ENCODE data around the gene TSNAXIP1.

The TSNAXIP1 gene

DNA sequence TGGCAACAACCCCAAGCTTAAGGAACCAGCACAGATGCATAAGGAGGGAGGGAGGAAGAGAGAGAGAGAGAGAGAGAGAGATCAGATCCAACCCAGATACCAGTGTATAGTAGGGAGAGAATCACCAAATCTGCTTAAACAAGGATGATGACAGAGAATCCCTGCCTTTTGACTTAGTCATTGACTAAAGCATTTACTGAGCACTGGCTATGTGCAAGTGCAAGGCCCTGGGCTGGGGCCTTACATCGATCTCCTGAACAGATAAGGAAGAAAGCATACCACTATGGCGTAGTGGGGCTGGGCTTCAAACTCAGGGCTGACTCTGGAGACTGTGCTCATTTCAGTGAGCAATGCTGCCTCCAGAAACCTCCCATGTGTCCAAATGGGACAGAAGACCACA is 15.8 kb downstream of the TSNAXIP1 start:
- no peaks in the 10 kb centered on the region for H3K9me3 ChIP-seq (replicated peaks; ENCODE audit: insufficient read depth, low read length)
- H3K9ac ChIP-seq (ENCODE audit: low read length): no peak overlapping the region
- H3K27ac ChIP-seq (ENCODE audit: low read length): no peak overlapping the region
- H3F3A ChIP-seq (ENCODE audit: insufficient read depth, low read length): no peaks in the 10 kb centered on the region
- no peak overlapping the region for H2AFZ ChIP-seq (ENCODE audit: low read length)
- no peak for DNase-seq
- H3K9me2 ChIP-seq (replicated peaks; ENCODE audit: insufficient read depth, low read length): no peaks in the 10 kb centered on the region
- no peaks in the 10 kb centered on the region for H3K79me2 ChIP-seq (ENCODE audit: low read length)
- H3K4me3 ChIP-seq (ENCODE audit: low read length): no peak overlapping the region
- H3K36me3 ChIP-seq (replicated peaks; ENCODE audit: insufficient read depth, low read length): no peaks in the 10 kb centered on the region
- no peaks in the 10 kb centered on the region for H3K4me1 ChIP-seq (ENCODE audit: low read length)
- H3K27me3 ChIP-seq (replicated peaks; ENCODE audit: insufficient read depth, low read length): no peaks in the 10 kb centered on the region
- TF ChIP-seq, protein P1, sequence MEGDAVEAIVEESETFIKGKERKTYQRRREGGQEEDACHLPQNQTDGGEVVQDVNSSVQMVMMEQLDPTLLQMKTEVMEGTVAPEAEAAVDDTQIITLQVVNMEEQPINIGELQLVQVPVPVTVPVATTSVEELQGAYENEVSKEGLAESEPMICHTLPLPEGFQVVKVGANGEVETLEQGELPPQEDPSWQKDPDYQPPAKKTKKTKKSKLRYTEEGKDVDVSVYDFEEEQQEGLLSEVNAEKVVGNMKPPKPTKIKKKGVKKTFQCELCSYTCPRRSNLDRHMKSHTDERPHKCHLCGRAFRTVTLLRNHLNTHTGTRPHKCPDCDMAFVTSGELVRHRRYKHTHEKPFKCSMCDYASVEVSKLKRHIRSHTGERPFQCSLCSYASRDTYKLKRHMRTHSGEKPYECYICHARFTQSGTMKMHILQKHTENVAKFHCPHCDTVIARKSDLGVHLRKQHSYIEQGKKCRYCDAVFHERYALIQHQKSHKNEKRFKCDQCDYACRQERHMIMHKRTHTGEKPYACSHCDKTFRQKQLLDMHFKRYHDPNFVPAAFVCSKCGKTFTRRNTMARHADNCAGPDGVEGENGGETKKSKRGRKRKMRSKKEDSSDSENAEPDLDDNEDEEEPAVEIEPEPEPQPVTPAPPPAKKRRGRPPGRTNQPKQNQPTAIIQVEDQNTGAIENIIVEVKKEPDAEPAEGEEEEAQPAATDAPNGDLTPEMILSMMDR (IDR thresholded peaks at IDR 0.05; ENCODE audit: low read length): no peak
- TF ChIP-seq EZH2 (optimal IDR thresholded peaks at IDR 0.05; ENCODE audit: low read depth, low read length) (no peak), EZH2phosphoT487 (IDR thresholded peaks at IDR 0.05; ENCODE audit: low read length) (no peak)
- H3K4me2 ChIP-seq (ENCODE audit: low read depth, low read length): no peak overlapping the region
- H4K20me1 ChIP-seq (ENCODE audit: insufficient read depth, low read length): no peaks in the 10 kb centered on the region

DNA sequence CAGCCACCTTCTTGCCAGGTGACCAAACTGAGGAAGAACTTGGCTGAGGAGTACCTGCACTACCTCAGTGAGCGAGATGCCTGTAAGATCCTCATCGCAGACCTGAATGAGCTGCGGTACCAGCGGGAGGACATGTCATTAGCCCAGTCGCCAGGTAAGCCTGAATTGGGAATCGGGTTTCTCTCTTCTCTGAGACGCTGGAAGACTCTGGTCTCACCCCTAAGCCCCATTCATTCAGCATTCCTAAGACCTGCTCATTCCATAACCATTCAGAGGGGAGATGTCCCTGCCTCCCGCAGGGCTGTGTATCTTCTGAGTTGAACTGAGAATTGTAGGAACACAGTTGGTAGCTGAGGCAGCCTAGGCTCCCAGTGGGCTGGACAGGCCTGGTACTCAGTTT is 18.4 kb downstream of the TSNAXIP1 start:
- Histone ChIP-seq H3K9ac (ENCODE audit: low read length) (no peak overlapping the region), H3K36me3 (replicated peaks; ENCODE audit: insufficient read depth, low read length) (no peaks in the 10 kb centered on the region)

DNA sequence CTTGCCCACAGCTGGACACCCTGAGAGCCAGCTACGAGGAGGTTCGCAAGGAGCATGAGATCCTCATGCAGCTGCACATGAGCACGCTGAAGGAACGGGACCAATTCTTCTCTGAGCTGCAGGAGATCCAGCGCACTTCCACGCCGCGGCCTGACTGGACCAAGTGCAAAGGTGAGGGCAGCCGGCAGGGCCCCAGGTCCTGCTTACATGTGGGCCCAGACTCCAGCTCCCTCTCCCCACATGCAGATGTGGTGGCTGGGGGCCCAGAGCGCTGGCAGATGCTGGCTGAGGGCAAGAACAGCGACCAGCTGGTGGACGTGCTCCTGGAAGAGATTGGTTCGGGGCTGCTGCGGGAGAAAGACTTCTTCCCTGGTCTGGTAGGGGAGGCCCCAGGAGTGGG is 19.2 kb downstream of the TSNAXIP1 start:
- DNase-seq: no peak
- H3K4me1 ChIP-seq (ENCODE audit: low read length): no peaks in the 10 kb centered on the region
- no peaks in the 10 kb centered on the region for H4K20me1 ChIP-seq (ENCODE audit: insufficient read depth, low read length)
- H3K4me3 ChIP-seq (ENCODE audit: low read length): no peak overlapping the region
- no peaks in the 10 kb centered on the region for H3F3A ChIP-seq (ENCODE audit: insufficient read depth, low read length)
- H3K9me3 ChIP-seq (replicated peaks; ENCODE audit: insufficient read depth, low read length): no peaks in the 10 kb centered on the region
- no peaks in the 10 kb centered on the region for H3K27me3 ChIP-seq (replicated peaks; ENCODE audit: insufficient read depth, low read length)
- H3K9ac ChIP-seq (ENCODE audit: low read length): no peak overlapping the region
- TF ChIP-seq EZH2 (optimal IDR thresholded peaks at IDR 0.05; ENCODE audit: low read depth, low read length): no peak
- TF ChIP-seq, protein P1 (IDR thresholded peaks at IDR 0.05; ENCODE audit: low read length): no peak
- no peak for TF ChIP-seq EZH2phosphoT487 (IDR thresholded peaks at IDR 0.05; ENCODE audit: low read length)
- H3K36me3 ChIP-seq (replicated peaks; ENCODE audit: insufficient read depth, low read length): no peaks in the 10 kb centered on the region
- H3K79me2 ChIP-seq (ENCODE audit: low read length): no peaks in the 10 kb centered on the region
- H2AFZ ChIP-seq (ENCODE audit: low read length): no peak overlapping the region
- no peak overlapping the region for H3K27ac ChIP-seq (ENCODE audit: low read length)
- no peak overlapping the region for H3K4me2 ChIP-seq (ENCODE audit: low read depth, low read length)
- no peaks in the 10 kb centered on the region for H3K9me2 ChIP-seq (replicated peaks; ENCODE audit: insufficient read depth, low read length)

More for the DNA sequence above, 18.4 kb downstream of the TSNAXIP1 start:
- Histone ChIP-seq H4K20me1 (ENCODE audit: insufficient read depth, low read length) (no peaks in the 10 kb centered on the region), H2AFZ (ENCODE audit: low read length) (no peak overlapping the region), H3K4me1 (ENCODE audit: low read length) (no peaks in the 10 kb centered on the region), H3F3A (ENCODE audit: insufficient read depth, low read length) (no peaks in the 10 kb centered on the region), H3K9me3 (replicated peaks; ENCODE audit: insufficient read depth, low read length) (no peaks in the 10 kb centered on the region), H3K79me2 (ENCODE audit: low read length) (no peaks in the 10 kb centered on the region), H3K4me3 (ENCODE audit: low read length) (no peak overlapping the region), H3K9me2 (replicated peaks; ENCODE audit: insufficient read depth, low read length) (no peaks in the 10 kb centered on the region), H3K27ac (ENCODE audit: low read length) (no peak overlapping the region), H3K4me2 (ENCODE audit: low read depth, low read length) (no peak overlapping the region), H3K27me3 (replicated peaks; ENCODE audit: insufficient read depth, low read length) (no peaks in the 10 kb centered on the region)
- DNase-seq: no peak
- TF ChIP-seq, protein P1 (IDR thresholded peaks at IDR 0.05; ENCODE audit: low read length): no peak
- TF ChIP-seq EZH2phosphoT487 (IDR thresholded peaks at IDR 0.05; ENCODE audit: low read length): no peak
- no peak for TF ChIP-seq EZH2 (optimal IDR thresholded peaks at IDR 0.05; ENCODE audit: low read depth, low read length)
